WERI-Rb-1 (cell line): ENCODE measurements around the gene CDKN2B-AS1.
A peak's percentile ranks its signal among the peaks of the same experiment; 100 is the strongest.

ENCODE experiments used
- DNase-seq: peaks from one replicate; pipeline ENCODE4 v3.0.0-alpha.2; 2020
- H3K27ac ChIP-seq: fragments of 250-450 bp; sonication (Bioruptor Pico); 2 replicates; pipeline ENCODE4 v1.5.1; 2020; ENCODE audit warnings: mild to moderate bottlenecking, moderate library complexity
- H3K27me3 ChIP-seq: fragments of 250-450 bp; sonication (Bioruptor Pico); 2 replicates; pipeline ENCODE4 v1.5.1; 2021; ENCODE audit warnings: mild to moderate bottlenecking, low read depth, moderate library complexity; ENCODE audit not compliant: insufficient read depth, severe bottlenecking
- H3K36me3 ChIP-seq: fragments of 250-450 bp; sonication (Bioruptor Pico); 2 replicates; pipeline ENCODE4 v1.5.1; 2020; ENCODE audit warnings: mild to moderate bottlenecking, moderate library complexity
- H3K4me3 ChIP-seq: 2 replicates; pipeline ENCODE4 v1.5.1; 2011; ENCODE audit warnings: low read depth, mild to moderate bottlenecking, control low read depth, low read length
- H3K9me3 ChIP-seq: fragments of 250-450 bp; sonication (Bioruptor Pico); 2 replicates; pipeline ENCODE4 v1.5.1; 2021; ENCODE audit warnings: mild to moderate bottlenecking, moderate library complexity; ENCODE audit not compliant: severe bottlenecking
- CTCF ChIP-seq: IDR thresholded peaks from 2 replicates; pipeline ENCODE4 v1.5.1; 2011; ENCODE audit warnings: low read depth, mild to moderate bottlenecking, control low read depth, inconsistent platforms, low read length

The CDKN2B-AS1 gene

GRCh38 chr9:22033012-22033630 is 38.5 kb downstream of the CDKN2B-AS1 start:
- TF ChIP-seq CTCF: no peak
- Histone ChIP-seq H3K4me3 (no peak overlapping the region), H3K27ac (no peak overlapping the region), H3K36me3 (no peaks in the 10 kb centered on the region), H3K9me3 (no peaks in the 10 kb centered on the region), H3K27me3 (no peaks in the 10 kb centered on the region)
- DNase-seq: no peak

GRCh38 chr9:22035591-22036011 is 41.0 kb downstream of the CDKN2B-AS1 start:
- no peaks in the 10 kb centered on the region for H3K9me3 ChIP-seq
- H3K4me3 ChIP-seq: no peak overlapping the region
- no peak overlapping the region for H3K27ac ChIP-seq
- TF ChIP-seq CTCF: no peak
- H3K36me3 ChIP-seq: no peaks in the 10 kb centered on the region
- H3K27me3 ChIP-seq: no peaks in the 10 kb centered on the region
- no peak for DNase-seq

GRCh38 chr9:22036866-22037626 is 42.5 kb downstream of the CDKN2B-AS1 start:
- Histone ChIP-seq H3K36me3 (no peaks in the 10 kb centered on the region), H3K27ac (no peak overlapping the region), H3K9me3 (no peaks in the 10 kb centered on the region), H3K4me3 (no peak overlapping the region), H3K27me3 (no peaks in the 10 kb centered on the region)
- DNase-seq: no peak
- no peak for TF ChIP-seq CTCF

- H3K27me3 ChIP-seq: no peaks in the 10 kb centered on the region
- 0 out of 2 replicates have a peak, but pooled peaks have one; percentile 9 for TF ChIP-seq CTCF
- no peak for DNase-seq
- no peak overlapping the region for H3K27ac ChIP-seq
- H3K4me3 ChIP-seq: no peak overlapping the region
- no peaks in the 10 kb centered on the region for H3K36me3 ChIP-seq
- no peaks in the 10 kb centered on the region for H3K9me3 ChIP-seq
These were observed 43.5 kb downstream of the CDKN2B-AS1 start for GRCh38 chr9:22037954-22038690.

- no peak overlapping the region for H3K27ac ChIP-seq
- H3K4me3 ChIP-seq: no peak overlapping the region
- H3K27me3 ChIP-seq: no peaks in the 10 kb centered on the region
- DNase-seq: no peak
- H3K9me3 ChIP-seq: no peaks in the 10 kb centered on the region
- no peaks in the 10 kb centered on the region for H3K36me3 ChIP-seq
- no peak for TF ChIP-seq CTCF
These were observed 44.7 kb downstream of the CDKN2B-AS1 start for GRCh38 chr9:22039258-22039657.
